Superior temporal gyrus (tissue), 1 donor: ENCODE results near the gene SFN.
A peak's percentile ranks its signal among the peaks of the same experiment; 100 is the strongest.
"Not testable (repeated sequence)": the region's sequence is repeated elsewhere in the genome, so short reads cannot be mapped to it uniquely, and the experiment has no call there.

ENCODE experiments used
- DNase-seq: peaks from one replicate; pipeline ENCODE4 v3.0.0-alpha.2; 2016; ENCODE audit errors: extremely low spot score

The SFN gene

GRCh38 chr1:26839339-26839722 is 23.6 kb upstream of the SFN start:
- no peak for DNase-seq

DNA sequence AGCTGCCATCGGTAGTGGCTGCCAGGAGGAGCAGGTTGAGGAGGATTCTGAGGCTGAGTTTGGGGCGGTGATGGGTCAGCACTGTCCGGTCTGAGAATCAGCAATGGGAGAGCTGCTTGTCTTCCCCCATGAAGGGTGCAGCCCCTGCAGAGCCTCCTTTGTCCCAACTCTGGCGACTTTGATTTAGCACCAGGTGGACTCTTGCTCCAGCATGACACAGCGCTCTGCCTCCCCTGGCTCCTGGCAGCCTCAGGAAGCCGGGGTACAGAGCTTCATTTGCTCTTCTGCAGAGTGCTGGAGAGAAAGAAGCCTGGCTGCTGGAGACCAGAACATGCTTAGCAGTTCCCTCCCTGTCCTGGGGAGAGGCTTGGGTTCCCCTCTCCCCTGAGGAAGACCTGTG is 23.2 kb upstream of the SFN start:
- DNase-seq = no peak

DNA sequence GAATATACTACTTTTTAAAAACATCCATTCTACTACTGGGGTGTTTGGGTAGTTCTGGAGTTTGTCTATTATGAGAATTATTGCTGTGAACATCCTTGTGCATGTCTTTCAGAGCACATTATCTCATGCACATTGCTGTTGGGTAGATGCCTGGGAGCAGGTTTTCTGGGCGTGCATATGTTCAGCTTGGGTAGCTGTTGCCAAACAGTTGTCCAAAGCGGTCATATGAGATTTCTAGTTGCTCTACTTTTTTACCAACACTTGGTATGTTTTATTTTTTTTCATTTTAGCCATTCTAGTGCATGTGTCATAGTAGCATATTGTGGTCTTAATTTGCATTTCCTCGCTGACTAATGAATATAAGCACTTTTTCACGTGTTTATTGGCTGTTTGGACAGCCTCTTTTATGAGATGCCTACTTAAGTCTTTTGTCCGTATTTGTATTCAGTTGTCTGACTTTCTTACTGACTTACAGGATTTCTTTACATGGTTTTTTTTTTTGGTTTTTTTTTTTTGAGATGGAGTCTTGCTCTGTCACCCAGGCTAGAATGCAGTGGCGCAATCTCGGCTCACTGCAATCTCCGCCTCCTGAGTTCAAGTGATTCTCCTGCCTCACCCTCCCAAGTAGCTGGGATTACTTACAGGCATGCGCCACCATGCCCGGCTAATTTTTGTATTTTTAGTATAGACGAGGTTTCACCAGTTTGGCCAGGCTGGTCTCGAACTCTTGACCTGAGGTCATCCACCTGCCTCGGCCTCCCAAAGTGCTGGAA is 18.3 kb upstream of the SFN start:
- no peak for DNase-seq

DNA sequence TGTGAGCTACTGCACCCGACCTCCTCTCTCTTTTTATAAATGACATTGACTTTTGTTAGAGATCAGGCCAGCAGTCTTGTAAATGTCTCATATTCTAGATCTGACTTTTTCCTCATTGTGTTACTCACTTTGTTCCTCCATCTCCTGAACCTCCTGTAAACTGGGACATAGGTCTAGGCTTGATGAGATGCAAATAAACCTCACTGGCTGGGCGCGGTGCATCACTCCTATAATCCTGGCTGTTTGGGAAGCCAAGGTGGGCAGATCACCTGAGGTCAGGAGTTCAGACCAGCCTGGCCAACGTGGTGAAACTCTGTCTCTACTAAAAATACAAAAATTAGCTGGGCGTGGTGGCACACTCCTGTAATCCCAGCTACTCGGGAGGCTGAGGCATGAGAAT is 15.1 kb upstream of the SFN start:
- not testable (repeated sequence) for DNase-seq

DNA sequence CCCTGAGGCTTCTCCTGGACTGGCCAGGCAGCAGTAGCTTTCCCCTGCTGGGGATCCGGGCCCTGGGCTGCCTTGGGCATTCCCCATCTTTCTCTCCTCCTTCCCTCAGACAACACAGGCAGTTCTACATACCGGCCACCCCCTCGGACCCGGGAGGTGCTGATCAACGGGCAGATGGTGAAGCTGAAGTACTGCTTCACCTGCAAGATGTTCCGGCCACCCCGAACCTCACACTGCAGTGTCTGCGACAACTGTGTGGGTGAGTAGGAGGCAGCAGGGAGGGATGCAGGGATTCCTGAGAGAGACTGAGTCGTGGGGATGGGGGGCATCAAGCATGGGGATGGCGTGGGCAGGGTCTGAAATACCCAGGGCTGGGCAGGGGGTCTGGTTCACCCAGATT is 14.4 kb upstream of the SFN start:
- no peak for DNase-seq

GRCh38 chr1:26848941-26849774 is 13.8 kb upstream of the SFN start:
- no peak for DNase-seq

DNA sequence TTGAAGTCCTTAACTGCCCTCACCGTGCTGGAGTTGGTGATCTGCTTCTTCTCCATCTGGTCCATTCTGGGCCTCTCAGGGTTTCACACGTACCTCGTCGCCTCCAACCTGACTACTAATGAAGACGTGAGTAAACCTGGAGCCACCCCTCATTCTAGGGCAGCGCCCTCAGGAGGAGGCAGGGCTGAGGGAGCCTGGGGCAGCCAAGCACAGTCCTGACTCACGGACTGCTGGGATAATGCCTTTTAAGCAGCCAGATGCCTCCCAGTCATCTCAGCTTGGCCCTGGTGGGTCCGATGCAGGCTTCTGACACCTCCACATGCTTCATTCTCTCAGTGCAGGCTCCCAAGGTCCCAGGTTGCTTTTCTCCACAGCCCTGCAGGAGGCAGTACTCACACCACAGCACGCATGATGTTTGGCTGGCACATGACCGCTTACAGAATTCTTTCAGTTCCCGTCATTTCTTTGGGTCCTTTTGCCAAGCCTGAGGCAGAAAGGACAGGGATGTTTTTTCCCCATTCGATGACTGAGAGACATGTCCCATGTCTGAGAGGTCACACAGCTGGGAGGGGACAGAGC is 11.8 kb upstream of the SFN start:
- no peak for DNase-seq

- DNase-seq = no peak
These were observed 10.2 kb upstream of the SFN start for GRCh38 chr1:26852701-26853100.

DNA sequence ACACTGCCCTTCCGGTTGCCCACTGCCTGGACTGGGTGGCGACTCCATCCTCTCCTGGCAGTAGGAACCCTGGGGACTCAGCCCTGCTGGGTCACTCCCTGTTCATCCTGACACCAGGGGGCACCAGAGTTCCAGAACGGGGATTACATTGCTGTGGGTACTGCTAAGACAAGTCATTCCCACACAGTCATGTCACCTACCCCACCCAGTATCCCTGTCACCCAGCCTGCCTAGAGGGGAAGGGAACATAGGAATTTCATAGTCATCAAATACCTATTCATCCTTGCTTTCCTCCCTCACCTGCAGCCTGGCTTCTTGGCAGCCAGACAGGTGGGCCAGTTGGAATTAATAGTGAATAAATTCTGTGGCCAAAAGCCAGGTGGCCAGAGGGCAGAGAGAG is 9.8 kb upstream of the SFN start:
- peak; percentile 81 for DNase-seq

GRCh38 chr1:26853600-26853999 is 9.3 kb upstream of the SFN start:
- no peak for DNase-seq

DNA sequence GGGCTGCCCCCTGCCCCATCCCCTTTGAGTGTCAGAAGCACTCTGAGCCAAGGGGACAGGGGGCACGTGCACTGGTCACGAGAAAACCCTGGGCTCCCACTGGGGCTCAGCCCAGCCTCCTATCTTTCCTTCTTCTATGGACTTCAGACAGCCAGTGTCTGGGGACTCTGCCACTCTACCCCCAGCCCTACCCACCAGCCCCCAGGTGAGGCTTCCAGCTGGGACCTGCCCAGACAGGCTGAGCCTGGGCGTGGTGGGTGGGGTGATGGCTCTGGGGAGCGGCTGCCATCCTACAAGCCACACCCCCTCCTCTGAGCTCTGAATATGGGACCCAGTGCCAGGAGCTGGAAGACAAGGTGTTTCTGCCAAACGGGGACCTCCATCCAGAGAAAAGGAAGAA is 8.0 kb upstream of the SFN start:
- no peak for DNase-seq

GRCh38 chr1:26855636-26856035 is 7.3 kb upstream of the SFN start:
- no peak for DNase-seq

DNA sequence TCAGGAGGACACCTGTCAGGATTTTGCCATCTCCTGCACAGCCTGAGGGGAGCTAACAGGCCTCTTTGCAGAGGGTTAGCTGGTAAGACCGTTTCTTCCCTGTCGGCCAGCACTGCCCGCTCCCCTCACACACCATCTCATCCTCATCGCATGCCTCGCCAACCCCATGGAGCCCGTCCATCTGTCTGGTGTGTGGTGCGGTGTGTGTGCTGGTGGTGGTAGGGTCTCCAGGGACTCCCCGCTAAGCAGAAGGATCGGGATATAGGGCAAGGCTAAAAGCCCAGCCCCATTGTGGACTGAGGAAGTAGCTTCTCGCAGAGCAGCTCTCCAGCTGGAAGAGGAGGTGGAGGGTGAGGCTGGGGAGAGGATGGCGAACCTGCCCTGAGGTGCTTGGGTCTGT is 6.8 kb upstream of the SFN start:
- no peak for DNase-seq

DNA sequence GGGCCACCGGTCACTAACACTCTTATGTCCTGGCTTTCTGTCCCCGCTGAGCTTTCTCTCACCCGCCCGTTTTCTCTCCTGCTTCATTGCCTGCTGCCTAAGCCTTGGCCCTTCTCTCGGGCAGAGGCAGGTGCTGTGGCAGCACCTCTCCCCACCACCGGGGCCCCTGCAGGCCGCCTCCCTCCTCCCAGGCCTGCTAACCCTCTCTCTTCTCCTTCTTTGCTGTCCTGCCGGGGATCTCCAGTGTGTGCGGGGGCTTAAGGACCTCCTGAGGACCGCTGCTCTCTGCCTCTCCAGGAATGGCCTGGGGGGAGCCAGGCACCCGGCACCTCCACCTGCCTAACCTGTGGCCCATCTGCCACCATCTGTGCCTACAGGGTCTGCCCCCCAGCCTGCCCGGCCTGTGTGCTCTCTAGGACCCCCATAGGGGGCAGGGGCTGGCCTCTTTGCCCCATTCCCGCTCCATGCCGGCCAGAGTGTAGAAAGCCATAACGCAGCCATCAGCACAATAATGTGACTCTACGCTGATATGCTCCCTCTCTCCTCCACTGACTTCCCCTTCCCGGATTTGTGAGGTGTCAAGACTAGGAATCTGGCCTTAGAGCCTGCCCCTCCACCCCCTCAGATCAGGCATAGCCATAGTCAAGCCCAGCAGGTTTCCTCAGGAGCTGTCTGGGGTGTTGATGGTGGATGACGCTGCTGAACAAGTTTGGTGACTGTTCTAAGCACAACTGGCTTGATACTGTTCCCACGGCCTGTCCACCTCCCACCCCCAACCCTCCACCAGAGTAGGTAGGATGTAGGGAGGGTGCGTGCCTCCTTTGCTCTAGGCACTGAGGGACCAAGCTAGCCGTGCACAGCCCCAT is 6.1 kb upstream of the SFN start:
- no peak for DNase-seq

DNA sequence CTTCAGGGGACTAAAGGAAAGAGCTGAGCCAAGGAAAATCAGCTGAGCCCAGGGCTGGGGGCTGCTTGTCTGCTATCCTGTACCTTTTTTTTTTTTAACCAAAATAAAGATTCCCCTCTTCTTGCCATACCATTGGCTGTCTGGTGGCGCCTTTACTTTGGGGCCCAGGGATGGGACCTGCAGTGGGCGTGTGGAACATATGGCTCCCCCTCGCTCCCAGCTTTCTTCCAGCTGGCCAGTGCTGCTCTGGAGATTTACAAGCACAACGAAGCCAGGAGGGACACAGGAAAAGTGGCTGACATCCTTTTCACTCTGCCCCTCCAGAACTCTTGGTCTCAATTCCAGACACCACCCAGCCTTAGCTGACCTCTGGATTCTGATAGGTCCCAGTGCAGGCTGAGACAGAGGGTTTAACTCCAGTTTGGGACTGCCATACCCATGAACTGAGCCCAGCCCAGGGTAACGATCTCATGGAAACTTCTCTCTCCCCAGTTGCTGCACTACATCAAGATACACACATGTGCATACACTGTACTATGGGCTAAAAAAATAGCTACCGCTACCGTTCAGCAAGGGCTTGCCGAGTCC is 5.4 kb upstream of the SFN start:
- peak; percentile 15 for DNase-seq

- no peak for DNase-seq
These were observed 4.8 kb upstream of the SFN start for GRCh38 chr1:26858160-26858559.

DNA sequence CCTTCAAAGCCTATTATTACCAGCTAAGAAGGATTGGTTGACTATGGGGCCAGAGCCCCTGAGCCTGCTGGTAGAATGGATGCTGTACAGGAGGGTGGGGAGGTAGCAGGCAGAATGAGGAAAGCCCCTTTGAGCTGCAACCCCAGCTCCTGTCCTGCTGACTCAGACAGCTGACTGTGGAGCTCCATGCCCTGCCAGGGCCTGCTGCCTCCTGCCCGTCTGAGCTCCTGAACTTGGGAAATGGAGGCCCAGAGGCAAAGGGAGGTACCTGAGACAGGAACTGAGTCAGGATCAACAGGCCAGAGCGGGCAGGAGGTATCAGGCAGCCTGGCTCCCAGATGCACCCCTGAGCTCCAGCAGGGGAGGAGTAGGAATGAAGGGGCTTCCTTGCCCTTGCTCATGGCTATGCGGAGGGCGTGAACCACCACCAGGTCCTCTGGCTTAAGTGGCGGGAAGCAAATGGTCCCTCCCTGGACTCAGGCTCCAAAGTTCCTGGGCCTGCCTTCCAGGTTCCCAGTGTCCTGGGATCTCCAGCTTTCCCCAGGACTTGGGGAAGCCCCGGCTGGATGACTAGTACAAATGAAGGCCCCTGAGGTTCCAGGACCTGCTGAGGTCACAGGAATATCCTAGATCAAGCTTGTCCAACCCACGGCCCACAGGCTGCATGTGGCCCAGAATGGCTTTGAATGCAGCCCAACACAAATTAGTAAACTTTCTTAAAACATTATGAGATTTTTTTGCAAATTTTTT is 3.9 kb upstream of the SFN start:
- DNase-seq = no peak

DNA sequence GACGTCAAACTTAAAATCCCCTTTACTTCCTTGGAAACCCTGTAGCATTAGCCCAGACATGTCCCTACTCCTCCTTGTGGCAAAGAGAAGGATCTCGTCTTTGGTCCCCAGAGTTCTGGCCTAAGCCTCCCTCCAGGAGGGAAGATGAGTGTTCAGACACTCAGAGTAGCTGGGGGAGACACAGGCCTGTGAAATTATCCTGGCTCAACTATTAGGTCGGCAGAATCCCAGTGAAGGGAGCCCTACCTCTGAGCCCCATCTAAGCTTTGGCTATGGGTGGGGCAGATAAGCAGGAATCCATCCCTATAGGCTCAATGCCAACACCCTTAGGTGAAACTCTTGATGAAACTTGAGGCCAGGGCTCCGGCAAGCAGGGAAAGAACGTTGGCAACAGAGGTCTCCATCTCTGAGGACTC is 1.7 kb upstream of the SFN start:
- no peak for DNase-seq

DNA sequence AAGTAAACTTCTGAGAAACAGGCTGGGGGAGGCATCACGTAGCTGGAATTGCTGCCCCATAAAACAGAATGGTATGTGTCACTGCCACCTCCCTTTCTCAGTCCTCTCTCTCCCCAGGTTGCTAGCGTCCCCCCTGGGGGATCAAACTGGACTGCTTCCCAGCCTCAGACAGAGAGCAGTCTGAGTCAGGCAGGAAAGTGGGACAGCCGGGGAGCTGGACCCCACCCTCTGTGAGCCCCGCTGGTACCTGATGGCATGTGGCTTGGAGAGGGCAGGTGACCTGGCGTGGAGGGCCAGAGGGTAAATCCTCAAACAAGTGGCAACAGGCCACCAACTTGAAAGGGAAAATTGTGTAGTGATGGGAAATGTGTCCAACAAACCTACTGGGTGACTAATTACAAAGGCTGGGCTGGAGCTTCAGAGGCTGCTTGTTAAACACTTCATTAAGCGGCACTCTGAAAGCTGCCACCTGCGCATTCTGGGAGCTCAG is 1.0 kb upstream of the SFN start:
- no peak for DNase-seq

- DNase-seq = no peak
These were observed 732 bp downstream of the SFN start for GRCh38 chr1:26863685-26864077.
